Glomerular visceral epithelial cell (primary cell): ENCODE results near the gene PPARGC1A.

Source experiments
- DNase-seq: peaks from one replicate; pipeline ENCODE4 v3.0.0-alpha.2; 2016; ENCODE audit errors: extremely low spot score

The PPARGC1A gene

GRCh38 chr4:23889814-23890341 lies at the start of gene PPARGC1A:
Gene PPARGC1A (minus strand): TSS chr4:23890047. CDS start chr4:23889957, 90 bp downstream.
- peak; percentile 54 for DNase-seq

GRCh38 chr4:23938796-23939195 lies 48.9 kb upstream of the PPARGC1A start:
- DNase-seq = no peak

- DNase-seq = no peak
These were observed 47.3 kb upstream of the PPARGC1A start for GRCh38 chr4:23937173-23937572.

GRCh38 chr4:23934915-23935314 lies 45.1 kb upstream of the PPARGC1A start:
- DNase-seq = peak; percentile 94

- no peak for DNase-seq
These were observed 44.4 kb upstream of the PPARGC1A start for GRCh38 chr4:23934223-23934622.

GRCh38 chr4:23932901-23933308 lies 43.1 kb upstream of the PPARGC1A start:
- DNase-seq = no peak

- DNase-seq = no peak
These were observed 42.3 kb upstream of the PPARGC1A start for GRCh38 chr4:23932186-23932585.

- no peak for DNase-seq
These were observed 41.6 kb upstream of the PPARGC1A start for GRCh38 chr4:23931489-23931830.

GRCh38 chr4:23930750-23931488 lies 41.1 kb upstream of the PPARGC1A start:
- DNase-seq = peak; percentile 26

GRCh38 chr4:23929248-23929647 lies 39.4 kb upstream of the PPARGC1A start:
- DNase-seq = peak; percentile 13

- DNase-seq = no peak
These were observed 34.7 kb upstream of the PPARGC1A start for GRCh38 chr4:23924556-23924955.

- DNase-seq = no peak
These were observed 34.0 kb upstream of the PPARGC1A start for GRCh38 chr4:23923840-23924239.

GRCh38 chr4:23923141-23923540 lies 33.3 kb upstream of the PPARGC1A start:
- no peak for DNase-seq

GRCh38 chr4:23922541-23923111 lies 32.8 kb upstream of the PPARGC1A start:
- peak; percentile 36 for DNase-seq

GRCh38 chr4:23922013-23922412 lies 32.2 kb upstream of the PPARGC1A start:
- peak; percentile 12 for DNase-seq

GRCh38 chr4:23921447-23921845 lies 31.6 kb upstream of the PPARGC1A start:
- DNase-seq = peak; percentile 43

GRCh38 chr4:23920716-23921446 lies 31.0 kb upstream of the PPARGC1A start:
- no peak for DNase-seq

- DNase-seq = no peak
These were observed 30.4 kb upstream of the PPARGC1A start for GRCh38 chr4:23920296-23920695.

GRCh38 chr4:23916282-23916681 lies 26.4 kb upstream of the PPARGC1A start:
- DNase-seq = no peak

- DNase-seq = no peak
These were observed 25.7 kb upstream of the PPARGC1A start for GRCh38 chr4:23915459-23916132.

GRCh38 chr4:23911675-23912455 lies 22.0 kb upstream of the PPARGC1A start:
- DNase-seq = no peak
